ENCODE data around the gene LHFPL6.

Gene LHFPL6

DNA sequence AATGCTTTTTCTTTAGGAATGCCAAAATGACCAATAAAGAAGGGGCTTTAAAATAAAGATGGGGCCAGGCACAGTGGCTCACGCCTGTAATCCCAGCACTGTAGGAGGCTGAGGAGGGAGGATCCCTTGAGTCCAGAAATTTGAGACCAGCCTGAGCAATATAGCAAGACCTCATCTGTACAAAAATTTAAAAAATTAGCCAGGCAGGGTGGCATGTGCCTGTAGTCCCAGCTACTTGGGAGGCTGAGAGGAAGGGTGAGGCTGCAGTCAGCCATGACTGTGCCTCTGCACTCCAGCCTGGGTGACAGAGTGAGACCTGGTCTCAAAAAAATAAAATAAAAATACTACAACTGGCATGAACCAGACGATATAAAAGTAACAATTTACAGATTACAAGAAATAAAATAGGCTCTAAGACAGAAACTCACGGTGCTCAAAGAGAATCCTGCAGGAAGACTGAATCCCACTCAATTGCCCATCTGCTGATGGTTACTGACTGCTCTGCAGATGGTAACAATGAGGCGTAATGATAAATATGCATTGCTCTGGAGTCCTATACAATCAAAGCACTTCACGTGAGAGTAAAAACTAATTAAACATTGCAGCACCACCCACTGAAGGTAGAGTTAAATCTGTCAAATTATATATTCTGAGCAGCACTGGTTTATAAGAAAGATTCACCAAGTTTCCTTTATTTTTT is 93.2 kb downstream of the LHFPL6 start:
- no peak for DNase-seq

DNA sequence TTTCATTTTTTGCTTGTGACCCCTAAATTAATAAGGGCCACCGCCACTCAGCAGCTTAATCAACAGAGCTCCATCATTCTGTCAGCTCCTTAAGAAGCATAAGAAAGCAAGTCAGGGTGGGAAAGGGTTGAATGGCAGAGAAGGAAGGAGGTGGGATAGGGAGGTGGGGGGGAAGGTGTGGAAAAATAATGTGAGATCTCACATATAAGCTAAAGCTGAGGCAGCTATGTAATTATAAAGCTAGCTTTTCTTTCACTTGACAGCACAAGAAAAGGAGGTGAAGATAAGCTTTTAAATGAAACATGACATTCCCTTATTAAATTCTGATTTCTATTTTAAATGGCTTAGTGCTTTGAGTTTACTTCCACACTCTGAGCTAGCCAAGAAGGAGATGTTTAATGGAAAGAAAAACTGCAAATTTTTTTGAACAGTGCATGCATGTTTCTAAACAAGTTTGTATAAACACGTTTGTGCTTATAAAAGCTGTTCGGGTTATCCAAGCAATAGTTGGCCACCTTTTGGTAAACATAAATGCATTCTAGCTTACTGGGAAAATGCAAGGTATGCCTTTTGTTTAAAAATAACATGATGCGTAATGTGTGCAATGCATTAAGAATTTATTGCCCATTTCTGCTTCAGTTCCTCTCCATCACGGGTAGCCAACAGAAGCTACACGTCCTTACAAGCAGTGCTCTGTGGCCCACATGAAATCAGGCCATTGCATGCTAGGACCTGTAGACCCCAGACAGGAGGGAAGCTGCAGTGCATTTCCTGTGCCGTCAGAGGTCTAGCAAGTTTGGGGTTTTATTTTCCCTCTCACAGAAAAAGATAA is 96.2 kb downstream of the LHFPL6 start:
- DNase-seq, result no peak

DNA sequence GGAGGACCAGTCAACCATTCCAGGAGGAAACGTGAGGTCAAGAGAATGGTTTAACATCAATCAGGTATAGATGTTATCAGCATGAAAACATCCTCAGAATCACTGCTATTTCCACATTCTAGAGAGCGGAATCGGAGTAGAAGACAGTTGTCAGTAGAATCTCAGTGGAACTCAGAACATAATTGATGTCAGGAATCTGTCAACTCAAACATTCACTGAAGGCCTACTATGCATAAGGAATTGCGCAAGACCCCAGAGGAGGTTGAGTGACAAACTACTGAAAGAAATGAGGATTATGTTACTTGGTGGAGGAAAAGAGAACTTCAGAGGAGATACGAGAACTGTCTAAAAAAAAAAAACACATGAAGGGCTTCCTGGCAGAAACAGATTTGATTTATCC is 97.8 kb downstream of the LHFPL6 start:
- DNase-seq, result no peak

GRCh38 chr13:39503048-39503447 is 99.9 kb downstream of the LHFPL6 start:
- DNase-seq, result no peak

DNA sequence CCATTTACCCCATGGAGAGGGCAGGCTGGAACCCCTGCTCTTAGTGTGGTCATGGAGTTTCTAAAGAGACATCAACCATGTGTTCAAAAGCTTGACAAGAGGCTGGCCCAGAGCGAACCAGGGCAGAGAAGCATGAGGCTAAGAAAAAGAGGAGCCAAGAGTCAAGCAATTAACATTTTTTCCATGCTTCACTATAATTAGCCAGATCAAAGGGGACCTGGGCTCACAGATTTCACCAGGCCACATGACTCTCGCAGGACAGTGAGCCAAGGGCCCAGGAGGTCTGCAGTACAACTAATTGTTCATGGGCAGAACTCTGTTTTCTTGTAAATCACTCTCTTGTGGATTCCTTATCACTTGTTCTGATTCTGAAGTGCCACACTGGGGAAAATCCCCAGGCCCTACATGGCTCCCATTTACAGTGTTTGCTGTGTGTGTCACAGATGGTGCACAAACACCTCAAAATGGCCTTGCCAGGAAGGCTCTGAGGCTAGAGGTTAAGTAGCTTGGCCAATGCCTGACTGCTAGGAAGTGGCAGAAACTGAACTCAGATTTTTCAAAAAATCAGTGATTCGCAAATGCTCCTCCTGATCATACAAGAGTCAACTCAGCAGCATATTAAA is 101.2 kb downstream of the LHFPL6 start:
- DNase-seq, result no peak

DNA sequence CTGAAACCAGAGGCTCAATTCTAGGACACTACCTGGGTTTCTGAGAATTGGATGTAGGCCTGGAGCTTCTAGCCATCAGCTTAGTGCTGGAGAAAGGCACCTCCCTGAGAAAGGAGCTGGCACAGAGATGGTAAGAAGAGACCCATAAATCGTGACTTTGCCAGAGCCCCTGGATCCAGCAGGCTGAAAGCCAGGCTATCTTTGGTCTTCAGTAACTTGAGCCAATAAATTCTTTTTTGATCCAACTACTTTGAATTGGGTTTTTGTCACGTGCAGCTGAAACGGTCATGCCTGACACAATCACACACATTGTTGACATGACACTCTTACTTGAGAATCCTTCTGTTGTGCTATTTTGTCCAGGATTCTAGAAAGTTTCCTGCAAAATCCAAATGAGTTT is 103.4 kb downstream of the LHFPL6 start:
- no peak for DNase-seq

DNA sequence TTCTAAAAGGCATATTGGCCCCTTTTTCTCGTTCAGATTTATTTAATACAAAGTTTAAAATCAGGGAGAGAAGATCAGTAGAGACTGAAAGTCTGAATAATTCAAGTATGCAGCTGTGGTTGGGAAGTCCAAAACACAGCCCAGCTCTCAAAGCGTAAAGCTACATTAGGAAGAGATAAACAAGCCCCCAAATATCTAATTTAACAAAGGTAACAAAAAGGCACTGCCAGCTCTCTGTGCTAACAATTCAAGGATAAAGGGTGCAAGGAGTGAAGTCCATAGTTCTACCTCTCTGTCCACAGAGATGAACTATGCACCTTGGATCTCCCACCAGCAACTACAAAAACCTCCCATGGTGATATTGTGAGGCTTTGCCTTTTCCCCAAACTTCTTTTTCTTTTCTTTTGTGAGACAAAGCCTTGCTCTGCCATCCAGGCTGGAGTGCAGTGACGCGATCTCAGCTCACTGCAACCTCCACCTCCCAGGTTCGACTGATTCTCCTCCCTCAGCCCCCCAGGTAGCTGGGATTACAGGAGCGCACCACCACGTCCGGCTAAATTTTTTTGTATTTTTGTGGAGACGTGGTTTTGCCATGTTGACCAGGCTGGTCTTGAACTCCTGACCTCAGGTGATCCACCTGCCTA is 104.4 kb downstream of the LHFPL6 start:
- no peak for DNase-seq

DNA sequence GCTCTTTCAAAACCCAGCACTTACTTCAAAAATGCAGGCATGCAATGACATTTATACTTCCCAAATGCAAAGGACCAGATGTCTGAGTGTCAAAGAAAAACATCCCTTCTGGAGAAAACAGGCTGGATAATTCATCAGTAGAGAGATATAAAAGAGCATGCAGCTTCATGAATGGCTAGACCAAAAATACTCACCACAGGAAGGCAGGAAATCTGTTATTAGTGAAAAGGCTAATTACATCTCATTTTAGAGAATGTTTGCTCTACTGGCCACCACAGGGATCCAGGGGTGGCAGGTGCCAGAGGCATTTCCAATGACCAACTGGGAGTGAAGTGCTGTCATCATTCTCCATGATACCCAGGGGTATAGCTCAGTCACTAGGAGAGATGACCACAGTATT is 106.5 kb downstream of the LHFPL6 start:
- no peak for DNase-seq

GRCh38 chr13:39494633-39495032 is 108.4 kb downstream of the LHFPL6 start:
- no peak for DNase-seq

- no peak for DNase-seq
Observed at GRCh38 chr13:39494006-39494405, 109.0 kb downstream of the LHFPL6 start.

GRCh38 chr13:39490136-39490535 is 112.9 kb downstream of the LHFPL6 start:
- no peak for DNase-seq

DNA sequence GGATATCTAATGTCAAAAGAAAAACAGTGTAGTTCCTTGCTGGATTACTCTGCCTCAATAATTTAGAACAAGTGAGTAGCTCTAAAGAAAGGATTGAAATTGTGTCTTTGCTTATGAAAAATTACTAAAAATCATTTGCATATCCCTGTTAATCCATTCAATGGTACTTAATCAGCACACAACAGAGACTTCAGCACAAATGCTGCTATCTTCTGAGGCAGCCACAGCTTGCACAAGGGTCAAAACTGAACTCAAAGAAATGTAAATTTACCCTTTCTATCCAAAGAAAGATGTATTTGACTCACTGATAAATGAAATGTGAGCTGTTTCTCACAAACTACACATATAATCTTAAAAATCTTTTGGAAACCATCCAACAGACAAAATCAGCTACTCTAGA is 116.2 kb downstream of the LHFPL6 start:
- no peak for DNase-seq

DNA sequence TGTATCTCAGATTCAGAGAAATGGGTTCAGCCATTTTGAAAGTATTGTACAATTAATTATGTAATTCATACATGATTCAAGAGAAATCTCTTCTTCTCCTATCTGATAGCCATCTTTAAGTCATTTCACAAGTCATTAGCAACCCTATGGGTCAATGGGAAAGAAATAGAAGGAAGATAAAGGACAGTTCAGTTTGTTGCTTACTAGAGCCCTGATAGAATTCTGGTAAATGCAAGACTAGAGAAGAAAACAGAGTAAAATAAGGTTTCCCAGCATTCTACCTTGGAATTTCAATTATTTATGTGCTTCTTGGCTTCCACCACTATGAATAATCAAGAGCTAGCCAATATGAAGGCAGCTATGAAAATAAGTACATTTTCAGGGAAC is 117.7 kb downstream of the LHFPL6 start:
- no peak for DNase-seq

DNA sequence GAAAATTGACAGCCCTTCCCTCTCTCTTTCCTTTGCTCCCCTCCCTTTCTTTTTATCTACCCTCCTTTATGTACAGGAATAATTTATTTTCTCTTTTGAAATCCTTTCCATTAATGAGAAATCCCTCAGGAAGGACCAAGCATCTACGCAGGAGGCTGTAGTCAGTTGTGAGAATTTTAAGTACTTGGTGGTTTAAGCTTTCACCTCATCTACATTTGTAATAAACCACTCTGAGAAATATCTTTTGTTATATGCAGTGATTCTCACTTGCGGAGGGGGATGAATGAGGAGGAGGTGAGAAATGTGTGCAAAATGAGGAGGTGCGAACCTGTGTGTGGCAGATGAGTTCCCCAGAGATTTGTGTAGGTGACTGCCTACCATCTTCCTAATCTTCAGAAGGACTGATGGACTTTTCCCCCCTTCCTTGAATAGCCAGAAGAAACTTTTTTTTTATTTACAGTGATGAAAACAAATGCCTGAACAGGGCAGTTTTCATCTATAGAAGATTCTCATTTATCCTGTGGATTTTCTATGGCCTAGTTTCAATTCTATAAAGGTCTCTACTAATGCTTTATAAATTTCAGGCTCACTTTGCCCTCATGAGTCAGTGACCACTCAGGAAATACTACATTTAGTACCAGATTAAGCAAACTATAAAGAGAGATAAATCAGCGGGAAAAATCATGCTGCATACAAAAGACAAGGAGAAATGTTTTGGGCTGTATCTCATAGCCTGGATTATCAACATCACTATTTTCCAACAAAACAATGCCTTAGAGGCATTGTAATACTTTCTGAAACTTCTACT is 118.3 kb downstream of the LHFPL6 start:
- no peak for DNase-seq

GRCh38 chr13:39483326-39483725 is 119.7 kb downstream of the LHFPL6 start:
- DNase-seq, result no peak

- DNase-seq, result no peak
Observed at GRCh38 chr13:39481491-39481890, 121.5 kb downstream of the LHFPL6 start.

GRCh38 chr13:39474600-39474999 is 128.4 kb downstream of the LHFPL6 start:
- no peak for DNase-seq

DNA sequence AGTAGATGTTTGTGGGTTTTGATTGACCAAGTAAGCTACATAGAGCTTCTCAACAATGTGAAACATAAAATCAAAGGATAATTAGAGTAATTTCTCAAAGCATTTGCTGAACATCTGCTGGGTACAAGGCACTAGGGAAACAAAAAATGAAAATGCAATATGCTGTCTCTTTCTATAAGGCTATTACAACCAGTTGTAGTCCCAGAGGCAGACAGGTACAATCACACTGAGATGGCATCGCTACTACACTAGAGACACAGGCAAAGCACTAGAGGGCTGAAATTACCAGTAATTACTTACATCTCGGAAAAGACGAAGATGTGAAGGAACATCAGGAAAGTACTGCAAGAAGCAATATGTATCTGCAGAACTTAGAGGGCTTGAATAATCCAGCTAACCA is 133.3 kb downstream of the LHFPL6 start:
- no peak for DNase-seq

- DNase-seq, result no peak
Observed at GRCh38 chr13:39468306-39468705, 134.7 kb downstream of the LHFPL6 start.

DNA sequence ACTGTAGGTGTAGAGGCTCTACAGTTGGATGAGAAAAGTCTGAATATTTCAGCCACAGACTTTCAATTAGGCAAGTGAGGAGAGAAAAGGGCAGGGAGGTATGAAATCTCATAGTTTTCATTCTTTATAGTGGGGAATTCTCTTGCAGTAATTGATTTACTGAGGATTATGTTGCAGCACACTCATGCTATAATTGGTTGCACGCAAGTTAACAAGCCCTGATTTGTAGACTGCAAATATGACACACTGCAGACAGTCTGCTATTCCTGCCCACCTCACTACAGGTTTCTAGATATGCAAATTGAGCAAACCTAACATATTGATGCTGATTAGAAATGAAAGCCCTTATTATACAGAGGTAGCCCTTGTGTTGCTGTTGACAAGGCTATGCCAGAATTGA is 139.4 kb downstream of the LHFPL6 start:
- no peak for DNase-seq

DNA sequence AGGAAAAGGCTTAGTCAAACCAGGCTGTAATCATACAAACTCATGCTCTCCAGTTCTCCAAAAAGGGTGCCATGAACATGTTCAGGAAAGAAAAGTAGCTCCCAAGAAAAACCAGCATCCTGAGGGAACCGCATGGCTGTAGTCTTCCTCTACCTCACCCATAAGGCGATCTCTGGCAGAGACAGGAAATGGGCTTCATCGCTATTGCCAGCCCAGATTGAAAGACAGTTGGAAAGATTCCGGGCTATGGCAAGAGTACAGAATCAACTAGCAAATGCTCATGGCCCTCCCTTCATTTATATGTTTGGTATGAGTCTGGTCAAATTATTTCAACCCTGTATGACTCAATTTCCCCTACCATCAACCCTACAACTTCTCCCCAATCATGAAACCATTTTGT is 140.1 kb downstream of the LHFPL6 start:
- DNase-seq, result no peak

GRCh38 chr13:39462428-39462827 is 140.6 kb downstream of the LHFPL6 start:
- DNase-seq, result no peak
